ENCODE results near the gene PPT2. TPM values are rescaled to one million over a fixed set of nuclear protein-coding genes. Genes with fewer than 3 reads are reported as not detected.
A peak's percentile ranks its signal among the peaks of the same experiment; 100 is the strongest.

PPT2 gene
- total and polyA plus RNA-seq, 2 of the 13 experiments (the other 11 are each of a cell fraction or from before 2014, with no cell fraction given): 39.2 to 61.8 TPM

DNA sequence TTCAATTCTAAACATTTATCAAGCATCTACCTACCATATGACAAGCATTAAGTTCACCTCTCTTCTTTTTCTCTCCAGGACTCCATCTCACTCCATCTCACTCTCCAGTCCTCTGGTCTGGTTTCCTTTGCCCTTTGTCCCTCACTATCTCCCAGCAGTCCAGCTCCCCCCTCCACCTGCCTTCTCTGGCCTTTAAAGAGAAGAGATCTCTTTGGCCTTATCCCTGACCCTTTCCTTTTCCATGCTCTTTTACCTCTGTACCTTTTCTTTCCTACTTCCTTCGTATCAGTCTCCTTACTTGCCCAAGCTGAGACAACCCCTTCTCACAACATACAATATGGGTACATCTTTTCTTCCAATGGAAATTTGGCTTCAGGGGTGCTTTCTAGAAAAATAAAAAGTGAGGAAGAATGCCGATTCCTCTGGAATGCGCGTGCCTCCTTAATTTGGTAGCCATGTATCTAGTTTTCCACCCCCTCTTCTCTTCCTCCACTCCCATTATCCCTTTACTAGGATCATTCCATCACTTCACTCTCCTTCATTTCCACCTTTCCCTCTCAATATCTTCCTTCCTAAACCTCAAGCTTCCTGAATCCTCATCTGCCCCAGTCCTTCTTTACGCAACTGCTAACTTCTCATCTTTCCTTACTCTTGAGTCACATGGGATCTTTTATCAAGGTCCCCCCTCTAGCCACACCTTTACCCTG is 22.7 kb downstream of the PPT2 start (continued):
- no peak for TF ChIP-seq TEAD2 (CRISPR knock-in tag; IDR thresholded peaks at IDR 0.05)
- no peak for TF ChIP-seq ZFP36 (IDR thresholded peaks at IDR 0.05; ENCODE audit: borderline replicate concordance, low read depth, low read length, partially characterized antibody)
- TF ChIP-seq, protein P1, sequence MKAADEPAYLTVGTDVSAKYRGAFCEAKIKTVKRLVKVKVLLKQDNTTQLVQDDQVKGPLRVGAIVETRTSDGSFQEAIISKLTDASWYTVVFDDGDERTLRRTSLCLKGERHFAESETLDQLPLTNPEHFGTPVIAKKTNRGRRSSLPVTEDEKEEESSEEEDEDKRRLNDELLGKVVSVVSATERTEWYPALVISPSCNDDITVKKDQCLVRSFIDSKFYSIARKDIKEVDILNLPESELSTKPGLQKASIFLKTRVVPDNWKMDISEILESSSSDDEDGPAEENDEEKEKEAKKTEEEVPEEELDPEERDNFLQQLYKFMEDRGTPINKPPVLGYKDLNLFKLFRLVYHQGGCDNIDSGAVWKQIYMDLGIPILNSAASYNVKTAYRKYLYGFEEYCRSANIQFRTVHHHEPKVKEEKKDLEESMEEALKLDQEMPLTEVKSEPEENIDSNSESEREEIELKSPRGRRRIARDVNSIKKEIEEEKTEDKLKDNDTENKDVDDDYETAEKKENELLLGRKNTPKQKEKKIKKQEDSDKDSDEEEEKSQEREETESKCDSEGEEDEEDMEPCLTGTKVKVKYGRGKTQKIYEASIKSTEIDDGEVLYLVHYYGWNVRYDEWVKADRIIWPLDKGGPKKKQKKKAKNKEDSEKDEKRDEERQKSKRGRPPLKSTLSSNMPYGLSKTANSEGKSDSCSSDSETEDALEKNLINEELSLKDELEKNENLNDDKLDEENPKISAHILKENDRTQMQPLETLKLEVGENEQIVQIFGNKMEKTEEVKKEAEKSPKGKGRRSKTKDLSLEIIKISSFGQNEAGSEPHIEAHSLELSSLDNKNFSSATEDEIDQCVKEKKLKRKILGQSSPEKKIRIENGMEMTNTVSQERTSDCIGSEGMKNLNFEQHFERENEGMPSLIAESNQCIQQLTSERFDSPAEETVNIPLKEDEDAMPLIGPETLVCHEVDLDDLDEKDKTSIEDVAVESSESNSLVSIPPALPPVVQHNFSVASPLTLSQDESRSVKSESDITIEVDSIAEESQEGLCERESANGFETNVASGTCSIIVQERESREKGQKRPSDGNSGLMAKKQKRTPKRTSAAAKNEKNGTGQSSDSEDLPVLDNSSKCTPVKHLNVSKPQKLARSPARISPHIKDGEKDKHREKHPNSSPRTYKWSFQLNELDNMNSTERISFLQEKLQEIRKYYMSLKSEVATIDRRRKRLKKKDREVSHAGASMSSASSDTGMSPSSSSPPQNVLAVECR (CRISPR knock-in tag; IDR thresholded peaks at IDR 0.05; ENCODE audit: borderline replicate concordance): no peak
- TF ChIP-seq, protein P2, sequence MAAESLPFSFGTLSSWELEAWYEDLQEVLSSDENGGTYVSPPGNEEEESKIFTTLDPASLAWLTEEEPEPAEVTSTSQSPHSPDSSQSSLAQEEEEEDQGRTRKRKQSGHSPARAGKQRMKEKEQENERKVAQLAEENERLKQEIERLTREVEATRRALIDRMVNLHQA (CRISPR knock-in tag; IDR thresholded peaks at IDR 0.05): no peak
- TF ChIP-seq, protein P3, sequence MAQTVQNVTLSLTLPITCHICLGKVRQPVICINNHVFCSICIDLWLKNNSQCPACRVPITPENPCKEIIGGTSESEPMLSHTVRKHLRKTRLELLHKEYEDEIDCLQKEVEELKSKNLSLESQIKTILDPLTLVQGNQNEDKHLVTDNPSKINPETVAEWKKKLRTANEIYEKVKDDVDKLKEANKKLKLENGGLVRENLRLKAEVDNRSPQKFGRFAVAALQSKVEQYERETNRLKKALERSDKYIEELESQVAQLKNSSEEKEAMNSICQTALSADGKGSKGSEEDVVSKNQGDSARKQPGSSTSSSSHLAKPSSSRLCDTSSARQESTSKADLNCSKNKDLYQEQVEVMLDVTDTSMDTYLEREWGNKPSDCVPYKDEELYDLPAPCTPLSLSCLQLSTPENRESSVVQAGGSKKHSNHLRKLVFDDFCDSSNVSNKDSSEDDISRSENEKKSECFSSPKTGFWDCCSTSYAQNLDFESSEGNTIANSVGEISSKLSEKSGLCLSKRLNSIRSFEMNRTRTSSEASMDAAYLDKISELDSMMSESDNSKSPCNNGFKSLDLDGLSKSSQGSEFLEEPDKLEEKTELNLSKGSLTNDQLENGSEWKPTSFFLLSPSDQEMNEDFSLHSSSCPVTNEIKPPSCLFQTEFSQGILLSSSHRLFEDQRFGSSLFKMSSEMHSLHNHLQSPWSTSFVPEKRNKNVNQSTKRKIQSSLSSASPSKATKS (CRISPR knock-in tag; IDR thresholded peaks at IDR 0.05): no peak
- TF ChIP-seq NFKB2 (CRISPR knock-in tag; IDR thresholded peaks at IDR 0.05; ENCODE audit: borderline replicate concordance): no peak
- TF ChIP-seq ELF3 (CRISPR knock-in tag; IDR thresholded peaks at IDR 0.05): no peak
- TF ChIP-seq ZSCAN29 (CRISPR knock-in tag; conservative IDR thresholded peaks at IDR 0.05): no peak
- no peak for TF ChIP-seq KMT2B (CRISPR knock-in tag; IDR thresholded peaks at IDR 0.05)
- TF ChIP-seq TBX3 (IDR thresholded peaks at IDR 0.05; ENCODE audit: borderline replicate concordance): no peak
- no peak for TF ChIP-seq ZNF432 (CRISPR knock-in tag; IDR thresholded peaks at IDR 0.05; ENCODE audit: borderline replicate concordance)
- TF ChIP-seq, protein P4, sequence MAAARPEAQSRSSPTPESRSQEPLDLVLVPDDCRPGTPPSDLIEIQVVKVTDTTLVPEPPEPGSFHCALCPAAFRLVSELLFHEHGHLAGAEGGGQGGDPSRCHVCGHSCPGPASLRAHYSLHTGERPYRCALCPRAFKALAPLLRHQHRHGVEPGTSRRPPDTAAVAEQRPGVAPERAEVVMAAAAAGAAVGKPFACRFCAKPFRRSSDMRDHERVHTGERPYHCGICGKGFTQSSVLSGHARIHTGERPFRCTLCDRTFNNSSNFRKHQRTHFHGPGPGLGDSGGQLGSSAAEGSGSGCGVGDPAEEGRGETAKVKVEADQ (CRISPR knock-in tag; IDR thresholded peaks at IDR 0.05; ENCODE audit: borderline replicate concordance): peak; percentile 26; the same call in 1 of the 2 replicates
- peak; percentile 48; the same call in 1 of the 2 replicates for TF ChIP-seq SMAD9 (CRISPR knock-in tag; IDR thresholded peaks at IDR 0.05)
- 0 out of 2 replicates have a peak, but pooled peaks have one; percentile 28 for TF ChIP-seq FOXK2 (IDR thresholded peaks at IDR 0.05)
- TF ChIP-seq ZZZ3 (CRISPR knock-in tag; IDR thresholded peaks at IDR 0.05; ENCODE audit: borderline replicate concordance): no peak
- TF ChIP-seq HOXA7 (CRISPR knock-in tag; IDR thresholded peaks at IDR 0.05): no peak
- no peak for TF ChIP-seq FOSL2 (CRISPR knock-in tag; IDR thresholded peaks at IDR 0.05)
- TF ChIP-seq, protein P5, sequence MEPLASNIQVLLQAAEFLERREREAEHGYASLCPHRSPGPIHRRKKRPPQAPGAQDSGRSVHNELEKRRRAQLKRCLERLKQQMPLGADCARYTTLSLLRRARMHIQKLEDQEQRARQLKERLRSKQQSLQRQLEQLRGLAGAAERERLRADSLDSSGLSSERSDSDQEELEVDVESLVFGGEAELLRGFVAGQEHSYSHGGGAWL (CRISPR knock-in tag; IDR thresholded peaks at IDR 0.05): no peak
- TF ChIP-seq ZNF20 (CRISPR knock-in tag; IDR thresholded peaks at IDR 0.05): no peak
- TF ChIP-seq GATA4 (IDR thresholded peaks at IDR 0.05; ENCODE audit: borderline replicate concordance, low read depth): no peak
- no peak for TF ChIP-seq ZBTB3 (CRISPR knock-in tag; IDR thresholded peaks at IDR 0.05; ENCODE audit: borderline replicate concordance, low read depth)
- TF ChIP-seq CC2D1A (CRISPR knock-in tag; IDR thresholded peaks at IDR 0.05): no peak
